Measurements from ENCODE around the gene MYLK4. TPM values are rescaled to one million over a fixed set of nuclear protein-coding genes. Genes with fewer than 3 reads are reported as not detected.

The MYLK4 gene
- polyA plus RNA-seq, 3 donors = 0.04 to 0.45 (median 0.08) TPM

DNA sequence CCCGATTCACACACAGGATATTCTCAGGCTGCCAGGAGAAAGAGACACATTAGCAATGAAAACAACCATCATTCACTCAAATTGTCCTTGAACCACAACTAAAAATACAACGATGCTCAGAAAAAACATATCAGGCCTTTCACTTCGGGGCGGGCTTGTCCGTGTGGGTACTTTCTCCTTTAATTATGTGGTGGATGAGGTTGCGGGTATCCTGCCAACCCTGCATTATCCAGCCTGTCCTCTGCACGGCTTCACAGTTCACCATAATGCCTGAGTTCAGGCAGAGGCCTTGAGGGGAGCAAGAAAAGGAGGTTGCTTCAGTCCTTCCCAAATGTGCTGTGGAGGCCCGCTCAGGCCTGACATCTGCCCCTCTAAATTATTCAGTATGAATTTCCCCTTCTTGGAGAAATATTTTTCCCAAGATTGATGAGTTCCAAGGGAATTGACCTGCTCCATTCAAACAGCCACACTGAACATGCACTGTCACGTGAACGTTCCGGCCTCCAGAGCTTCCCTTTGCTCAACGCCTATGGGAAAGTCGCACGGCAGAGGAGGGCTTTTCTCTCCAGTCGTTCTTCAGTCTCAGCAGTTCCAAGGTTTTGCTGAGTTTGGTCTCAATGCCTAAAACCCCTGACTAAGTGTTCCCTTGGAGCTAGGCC is 70.3 kb downstream of the MYLK4 start:
- Histone ChIP-seq H3K9ac (ENCODE audit: insufficient read depth, low read length, poor library complexity, severe bottlenecking) (no peak overlapping the region), H3K27me3 (ENCODE audit: control insufficient read depth in 2 of 2, insufficient read depth in 2 of 2, low read length in 2 of 2) (no peaks in the 10 kb centered on the region), H3K9me3 (replicated peaks in 1 of 2; ENCODE audit: control insufficient read depth in 1 of 2, insufficient read depth in 1 of 2, low read length in 2 of 2) (no peaks in the 10 kb centered on the region), H3K4me2 (replicated peaks; ENCODE audit: extremely low read depth, low read length, poor library complexity, severe bottlenecking) (no peak overlapping the region), H3K4me1 (ENCODE audit: control insufficient read depth in 1 of 2, insufficient read depth in 2 of 2, low read length in 2 of 2) (no peaks in the 10 kb centered on the region), H4K20me1 (ENCODE audit: insufficient read depth, low read length) (no peaks in the 10 kb centered on the region), H3K36me3 (replicated peaks in 1 of 2; ENCODE audit: control insufficient read depth in 1 of 2, insufficient read depth in 2 of 2, low read length in 2 of 2) (no peaks in the 10 kb centered on the region), H3K4me3 (replicated peaks in 1 of 3; ENCODE audit: low read depth in 2 of 3, low read length in 3 of 3) (no peak overlapping the region), H3K27ac (ENCODE audit: low read depth in 1 of 2, low read length in 2 of 2) (no peak overlapping the region), H3K79me2 (ENCODE audit: insufficient read depth, low read length) (no peaks in the 10 kb centered on the region), H2AFZ (ENCODE audit: insufficient read depth, low read depth, low read length, poor library complexity, severe bottlenecking) (no peak overlapping the region)
- DNase-seq = no peak
- no peaks in the 10 kb centered on the region for H3K4me1 Mint-ChIP-seq
- no peaks in the 10 kb centered on the region for H3K36me3 Mint-ChIP-seq
- peaks cover 0 to 2% (median 0%) of the 10 kb centered on the region in 3 donors for H3K27me3 Mint-ChIP-seq (ENCODE audit: low read depth in 3 of 3)
- peak overlapping the region in 1 of 7 donors; percentile 60 for H3K27ac Mint-ChIP-seq
- H3K9me3 Mint-ChIP-seq = peaks cover 0 to 4% (median 0%) of the 10 kb centered on the region in 7 donors
- WGBS (ENCODE audit: insufficient coverage) = 99% methylated on average over 10 of the region's 15 CpGs
- intact Hi-C loops (cut with micrococcal nuclease) = no loop called here
- TF ChIP-seq, protein P1, sequence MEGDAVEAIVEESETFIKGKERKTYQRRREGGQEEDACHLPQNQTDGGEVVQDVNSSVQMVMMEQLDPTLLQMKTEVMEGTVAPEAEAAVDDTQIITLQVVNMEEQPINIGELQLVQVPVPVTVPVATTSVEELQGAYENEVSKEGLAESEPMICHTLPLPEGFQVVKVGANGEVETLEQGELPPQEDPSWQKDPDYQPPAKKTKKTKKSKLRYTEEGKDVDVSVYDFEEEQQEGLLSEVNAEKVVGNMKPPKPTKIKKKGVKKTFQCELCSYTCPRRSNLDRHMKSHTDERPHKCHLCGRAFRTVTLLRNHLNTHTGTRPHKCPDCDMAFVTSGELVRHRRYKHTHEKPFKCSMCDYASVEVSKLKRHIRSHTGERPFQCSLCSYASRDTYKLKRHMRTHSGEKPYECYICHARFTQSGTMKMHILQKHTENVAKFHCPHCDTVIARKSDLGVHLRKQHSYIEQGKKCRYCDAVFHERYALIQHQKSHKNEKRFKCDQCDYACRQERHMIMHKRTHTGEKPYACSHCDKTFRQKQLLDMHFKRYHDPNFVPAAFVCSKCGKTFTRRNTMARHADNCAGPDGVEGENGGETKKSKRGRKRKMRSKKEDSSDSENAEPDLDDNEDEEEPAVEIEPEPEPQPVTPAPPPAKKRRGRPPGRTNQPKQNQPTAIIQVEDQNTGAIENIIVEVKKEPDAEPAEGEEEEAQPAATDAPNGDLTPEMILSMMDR (IDR thresholded peaks at IDR 0.05) = no peak
- no peak overlapping the region for H3K4me3 Mint-ChIP-seq

DNA sequence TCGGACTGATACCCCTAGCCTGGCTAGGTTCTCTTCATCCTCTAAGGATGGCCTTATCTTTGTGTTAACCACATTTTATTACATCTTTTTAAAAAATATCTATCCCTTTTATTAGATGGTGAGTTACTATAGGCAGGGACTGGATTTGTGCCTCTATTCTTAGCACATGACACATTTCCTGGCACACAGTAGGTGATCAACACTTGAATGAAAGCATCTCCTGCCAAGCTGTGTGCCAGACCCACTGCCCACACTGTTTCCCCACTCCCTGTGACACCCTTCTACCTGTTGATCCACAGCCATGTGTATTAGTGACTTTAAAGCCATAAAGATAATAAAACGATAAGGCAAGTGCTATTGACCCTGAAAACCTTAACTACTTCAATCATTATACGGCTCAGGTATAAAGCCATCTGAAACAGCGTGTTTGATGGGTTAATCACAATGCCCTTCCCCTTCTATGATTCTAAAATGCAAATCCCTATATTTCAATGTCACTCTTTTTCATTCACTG is 73.6 kb downstream of the MYLK4 start:
- H3K4me3 ChIP-seq (replicated peaks in 1 of 3; ENCODE audit: low read depth in 2 of 3, low read length in 3 of 3) = no peak overlapping the region
- WGBS (ENCODE audit: insufficient coverage) = 100% methylated on average over 1 of the region's 4 CpGs
- no peaks in the 10 kb centered on the region for H3K79me2 ChIP-seq (ENCODE audit: insufficient read depth, low read length)
- no peaks in the 10 kb centered on the region for H3K36me3 ChIP-seq (replicated peaks in 1 of 2; ENCODE audit: control insufficient read depth in 1 of 2, insufficient read depth in 2 of 2, low read length in 2 of 2)
- Mint-ChIP-seq H3K27ac (no peak overlapping the region), H3K9me3 (peaks cover 0 to 2% (median 0%) of the 10 kb centered on the region in 7 donors), H3K27me3 (ENCODE audit: low read depth in 3 of 3) (peaks cover 0 to 2% (median 0%) of the 10 kb centered on the region in 3 donors), H3K4me3 (no peak overlapping the region), H3K4me1 (no peaks in the 10 kb centered on the region), H3K36me3 (no peaks in the 10 kb centered on the region)
- TF ChIP-seq, protein P1 (IDR thresholded peaks at IDR 0.05) = no peak
- no peaks in the 10 kb centered on the region for H4K20me1 ChIP-seq (ENCODE audit: insufficient read depth, low read length)
- no peak overlapping the region for H3K9ac ChIP-seq (ENCODE audit: insufficient read depth, low read length, poor library complexity, severe bottlenecking)
- intact Hi-C loops (cut with micrococcal nuclease) = no loop called here
- no peak for DNase-seq
- no peak overlapping the region for H3K27ac ChIP-seq (ENCODE audit: low read depth in 1 of 2, low read length in 2 of 2)
- H3K4me1 ChIP-seq (ENCODE audit: control insufficient read depth in 1 of 2, insufficient read depth in 2 of 2, low read length in 2 of 2) = no peaks in the 10 kb centered on the region
- no peak overlapping the region for H2AFZ ChIP-seq (ENCODE audit: insufficient read depth, low read depth, low read length, poor library complexity, severe bottlenecking)
- no peak overlapping the region for H3K4me2 ChIP-seq (replicated peaks; ENCODE audit: extremely low read depth, low read length, poor library complexity, severe bottlenecking)
- no peaks in the 10 kb centered on the region for H3K9me3 ChIP-seq (replicated peaks in 1 of 2; ENCODE audit: control insufficient read depth in 1 of 2, insufficient read depth in 1 of 2, low read length in 2 of 2)
- no peaks in the 10 kb centered on the region for H3K27me3 ChIP-seq (ENCODE audit: control insufficient read depth in 2 of 2, insufficient read depth in 2 of 2, low read length in 2 of 2)
